ENCODE data around the gene MUC5B.
"Not testable (repeated sequence)": the region's sequence is repeated elsewhere in the genome, so short reads cannot be mapped to it uniquely, and the experiment has no call there.

Gene MUC5B

GRCh38 chr11:1191786-1192470 lies 30.9 kb upstream of the MUC5B start:
- not testable (repeated sequence) for DNase-seq

- DNase-seq, result no peak
Observed at GRCh38 chr11:1192741-1193325, 30.0 kb upstream of the MUC5B start.

- no peak for DNase-seq
Observed at GRCh38 chr11:1193326-1194230, 29.3 kb upstream of the MUC5B start.

- no peak for DNase-seq
Observed at GRCh38 chr11:1194231-1194976, 28.5 kb upstream of the MUC5B start.

GRCh38 chr11:1194977-1195681 lies 27.7 kb upstream of the MUC5B start:
- no peak for DNase-seq

GRCh38 chr11:1195682-1196515 lies 27.0 kb upstream of the MUC5B start:
- no peak for DNase-seq

GRCh38 chr11:1196516-1197391 lies 26.1 kb upstream of the MUC5B start:
- DNase-seq, result no peak

- DNase-seq, result no peak
Observed at GRCh38 chr11:1197431-1197885, 25.4 kb upstream of the MUC5B start.

GRCh38 chr11:1197886-1198560 lies 24.8 kb upstream of the MUC5B start:
- no peak for DNase-seq

- peak; percentile 83 for DNase-seq
Observed at GRCh38 chr11:1198561-1199240, 24.2 kb upstream of the MUC5B start.

- no peak for DNase-seq
Observed at GRCh38 chr11:1199241-1199750, 23.6 kb upstream of the MUC5B start.

- peak; percentile 72 for DNase-seq
Observed at GRCh38 chr11:1199751-1200610, 22.9 kb upstream of the MUC5B start.

- no peak for DNase-seq
Observed at GRCh38 chr11:1200611-1201191, 22.2 kb upstream of the MUC5B start.

GRCh38 chr11:1201395-1202153 lies 21.3 kb upstream of the MUC5B start:
- DNase-seq, result no peak

GRCh38 chr11:1202154-1202775 lies 20.6 kb upstream of the MUC5B start:
- DNase-seq, result no peak
